Colonic mucosa (tissue), 4 donors: ENCODE measurements around the gene MFSD11. TPM values are rescaled to one million over a fixed set of nuclear protein-coding genes. Genes with fewer than 3 reads are reported as not detected.

ENCODE experiments used
- DNase-seq: peaks from one replicate; pipeline ENCODE4 v3.0.0-alpha.2; 2020
- H3K27ac ChIP-seq: fragments of 200-600 bp; one replicate; pipeline ENCODE4 v1.8.0; 2021
- H3K27me3 ChIP-seq: fragments of 200-600 bp; one replicate; pipeline ENCODE4 v1.8.0; 2021
- H3K36me3 ChIP-seq: fragments of 200-600 bp; one replicate; pipeline ENCODE4 v1.8.0; 2021
- H3K4me1 ChIP-seq: fragments of 200-600 bp; one replicate; pipeline ENCODE4 v1.8.0; 2021; ENCODE audit warnings: mild to moderate bottlenecking
- H3K4me3 ChIP-seq: fragments of 200-600 bp; one replicate; pipeline ENCODE4 v1.8.0; 2021
- H3K9ac ChIP-seq, 2 donors: one replicate each; pipeline ENCODE4 v1.7.0; 2013; ENCODE audit warnings: control low read depth in 2 of 2, low read depth in 2 of 2, low read length in 2 of 2
- H3K9me3 ChIP-seq: fragments of 200-600 bp; one replicate; pipeline ENCODE4 v1.8.0; 2021
- intact Hi-C: fragments of 100-400 bp; cut with DNase I; formaldehyde crosslinking; loops from one replicate; pipeline ENCODE4 v1.14.1; 2022
- total RNA-seq, 2 donors: library from RNA; stranded (reverse); fragmentation: NEBNext Ultra II Directional in 1 of 2; extraction: Animal tissue kit (Norgen Biotek cat#: 25700) in 1 of 2; gene quantifications; one replicate each; pipeline ENCODE4 v1.2.1, GENCODE V29; 2021
- TF ChIP-seq, protein P1 (sequence below): fragments of 200-600 bp; IDR thresholded peaks from one replicate; pipeline ENCODE4 v1.8.0; 2022; ENCODE audit warnings: antibody characterized with exemption, mild to moderate bottlenecking
- donor health status: healthy.
- donor health status: DM: no; HTN: no; CAD: no.
- donor health status: DM: no; HTN: no; CAD: no.

MFSD11 gene
- total RNA-seq, 2 donors from 2014 or later, result 24.9 to 38.9 TPM

GRCh38 chr17:76791053-76791980, 53.4 kb downstream of the MFSD11 start:
- H3K9me3 ChIP-seq, result no peaks in the 10 kb centered on the region
- H3K27ac ChIP-seq, result no peak overlapping the region
- H3K4me1 ChIP-seq, result no peaks in the 10 kb centered on the region
- intact Hi-C loops, result no loop called here
- H3K36me3 ChIP-seq, result no peaks in the 10 kb centered on the region
- no peaks in the 10 kb centered on the region for H3K27me3 ChIP-seq
- TF ChIP-seq, protein P1, sequence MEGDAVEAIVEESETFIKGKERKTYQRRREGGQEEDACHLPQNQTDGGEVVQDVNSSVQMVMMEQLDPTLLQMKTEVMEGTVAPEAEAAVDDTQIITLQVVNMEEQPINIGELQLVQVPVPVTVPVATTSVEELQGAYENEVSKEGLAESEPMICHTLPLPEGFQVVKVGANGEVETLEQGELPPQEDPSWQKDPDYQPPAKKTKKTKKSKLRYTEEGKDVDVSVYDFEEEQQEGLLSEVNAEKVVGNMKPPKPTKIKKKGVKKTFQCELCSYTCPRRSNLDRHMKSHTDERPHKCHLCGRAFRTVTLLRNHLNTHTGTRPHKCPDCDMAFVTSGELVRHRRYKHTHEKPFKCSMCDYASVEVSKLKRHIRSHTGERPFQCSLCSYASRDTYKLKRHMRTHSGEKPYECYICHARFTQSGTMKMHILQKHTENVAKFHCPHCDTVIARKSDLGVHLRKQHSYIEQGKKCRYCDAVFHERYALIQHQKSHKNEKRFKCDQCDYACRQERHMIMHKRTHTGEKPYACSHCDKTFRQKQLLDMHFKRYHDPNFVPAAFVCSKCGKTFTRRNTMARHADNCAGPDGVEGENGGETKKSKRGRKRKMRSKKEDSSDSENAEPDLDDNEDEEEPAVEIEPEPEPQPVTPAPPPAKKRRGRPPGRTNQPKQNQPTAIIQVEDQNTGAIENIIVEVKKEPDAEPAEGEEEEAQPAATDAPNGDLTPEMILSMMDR, result no peak
- DNase-seq, result no peak
- H3K9ac ChIP-seq, result no peak overlapping the region
- H3K4me3 ChIP-seq, result no peak overlapping the region

- Histone ChIP-seq H3K9ac (no peak overlapping the region), H3K36me3 (no peaks in the 10 kb centered on the region), H3K4me1 (no peaks in the 10 kb centered on the region), H3K4me3 (no peak overlapping the region), H3K27me3 (no peaks in the 10 kb centered on the region), H3K27ac (no peak overlapping the region), H3K9me3 (no peaks in the 10 kb centered on the region)
- TF ChIP-seq, protein P1, result no peak
- DNase-seq, result no peak
- intact Hi-C loops, result no loop called here
These were observed 54.4 kb downstream of the MFSD11 start for GRCh38 chr17:76792348-76792747.

- Histone ChIP-seq H3K4me1 (no peaks in the 10 kb centered on the region), H3K27ac (no peak overlapping the region), H3K36me3 (no peaks in the 10 kb centered on the region), H3K4me3 (no peak overlapping the region), H3K9me3 (no peaks in the 10 kb centered on the region), H3K9ac (no peak overlapping the region), H3K27me3 (no peaks in the 10 kb centered on the region)
- DNase-seq, result no peak
- TF ChIP-seq, protein P1, result no peak
- intact Hi-C loops, result no loop called here
These were observed 55.9 kb downstream of the MFSD11 start for GRCh38 chr17:76793775-76794174.

- H3K36me3 ChIP-seq, result no peaks in the 10 kb centered on the region
- no peaks in the 10 kb centered on the region for H3K9me3 ChIP-seq
- no peak overlapping the region for H3K27ac ChIP-seq
- no peaks in the 10 kb centered on the region for H3K27me3 ChIP-seq
- no peak overlapping the region for H3K4me3 ChIP-seq
- H3K4me1 ChIP-seq, result no peaks in the 10 kb centered on the region
- intact Hi-C loops, result no loop called here
- TF ChIP-seq, protein P1, result no peak
- H3K9ac ChIP-seq, result no peak overlapping the region
- no peak for DNase-seq
These were observed 58.2 kb downstream of the MFSD11 start for GRCh38 chr17:76796081-76796480.

DNA sequence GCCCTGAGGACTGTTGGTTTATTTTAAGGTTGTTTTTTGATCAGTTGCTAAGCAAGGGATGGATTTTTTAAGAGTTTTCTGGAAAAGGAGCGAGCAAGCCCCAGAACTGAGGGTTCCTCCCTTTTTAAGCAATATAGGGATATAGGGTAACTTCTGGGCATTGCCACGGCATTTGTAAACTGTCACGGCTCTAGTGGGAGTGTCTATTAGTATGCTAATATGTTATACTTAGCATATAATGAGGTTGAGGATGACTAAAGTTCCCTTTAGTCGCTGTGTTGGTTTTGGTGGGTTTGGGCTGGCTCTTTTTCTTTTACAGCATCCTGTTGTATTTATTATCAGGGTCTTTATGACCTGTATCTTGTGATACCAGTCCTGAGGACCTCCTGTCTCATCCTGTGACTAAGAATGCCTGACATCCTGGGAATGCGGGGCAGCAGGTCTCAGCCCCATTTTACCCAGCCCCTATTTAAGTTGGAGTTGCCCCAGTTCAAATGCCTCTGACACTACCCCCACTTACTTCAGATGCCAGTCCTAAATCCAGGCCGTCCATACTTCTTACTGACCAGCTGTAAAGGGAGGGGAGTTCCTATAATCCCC, 59.4 kb downstream of the MFSD11 start:
- H3K4me3 ChIP-seq, result no peak overlapping the region
- no peak overlapping the region for H3K27ac ChIP-seq
- TF ChIP-seq, protein P1, result no peak
- H3K27me3 ChIP-seq, result no peaks in the 10 kb centered on the region
- no peak overlapping the region for H3K9ac ChIP-seq
- DNase-seq, result no peak
- H3K9me3 ChIP-seq, result no peaks in the 10 kb centered on the region
- intact Hi-C loops, result no loop called here
- H3K36me3 ChIP-seq, result no peaks in the 10 kb centered on the region
- no peaks in the 10 kb centered on the region for H3K4me1 ChIP-seq
